Measurements from ENCODE around the gene LHPP.

The LHPP gene

DNA sequence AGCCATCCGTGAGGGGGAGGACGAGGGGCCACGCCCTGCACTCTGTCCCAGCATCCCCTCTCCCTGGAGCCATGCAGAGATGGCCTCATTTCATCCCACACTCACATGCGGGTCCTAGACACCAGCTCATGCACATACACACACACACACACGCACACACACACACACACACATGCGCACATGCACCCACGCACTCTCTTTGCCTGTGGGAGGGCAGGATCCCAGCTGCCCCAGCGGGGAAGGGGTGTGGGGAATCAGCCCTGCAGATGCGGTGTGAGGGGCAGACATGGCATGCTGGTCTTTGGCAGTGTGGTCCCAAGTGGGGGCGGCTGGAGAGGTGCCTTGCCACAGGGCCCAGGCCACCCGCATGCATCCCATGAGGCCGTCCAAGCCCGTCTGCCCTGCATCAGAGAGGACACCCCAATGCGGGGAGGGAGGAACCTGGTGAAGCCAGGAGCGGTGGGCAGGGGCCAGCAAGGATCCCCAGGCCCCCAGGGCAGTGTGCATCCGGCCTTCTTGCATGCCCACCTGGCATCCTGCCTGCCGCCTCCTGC, 68.1 kb downstream of the LHPP start:
- POLR2A ChIA-PET (ENCODE audit: low non-redundant PET), result no interaction called here
- CTCF ChIA-PET, result interaction anchor here (0.6 to 2.4 kb wide), 15 partner anchors 9 to 336 kb away, joined by 3 to 18 read pairs (median 3); no protein-coding TSS in a partner anchor
- peak overlapping the region; percentile 27 for H3K27ac ChIP-seq
- TF ChIP-seq, protein P1, sequence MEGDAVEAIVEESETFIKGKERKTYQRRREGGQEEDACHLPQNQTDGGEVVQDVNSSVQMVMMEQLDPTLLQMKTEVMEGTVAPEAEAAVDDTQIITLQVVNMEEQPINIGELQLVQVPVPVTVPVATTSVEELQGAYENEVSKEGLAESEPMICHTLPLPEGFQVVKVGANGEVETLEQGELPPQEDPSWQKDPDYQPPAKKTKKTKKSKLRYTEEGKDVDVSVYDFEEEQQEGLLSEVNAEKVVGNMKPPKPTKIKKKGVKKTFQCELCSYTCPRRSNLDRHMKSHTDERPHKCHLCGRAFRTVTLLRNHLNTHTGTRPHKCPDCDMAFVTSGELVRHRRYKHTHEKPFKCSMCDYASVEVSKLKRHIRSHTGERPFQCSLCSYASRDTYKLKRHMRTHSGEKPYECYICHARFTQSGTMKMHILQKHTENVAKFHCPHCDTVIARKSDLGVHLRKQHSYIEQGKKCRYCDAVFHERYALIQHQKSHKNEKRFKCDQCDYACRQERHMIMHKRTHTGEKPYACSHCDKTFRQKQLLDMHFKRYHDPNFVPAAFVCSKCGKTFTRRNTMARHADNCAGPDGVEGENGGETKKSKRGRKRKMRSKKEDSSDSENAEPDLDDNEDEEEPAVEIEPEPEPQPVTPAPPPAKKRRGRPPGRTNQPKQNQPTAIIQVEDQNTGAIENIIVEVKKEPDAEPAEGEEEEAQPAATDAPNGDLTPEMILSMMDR (conservative IDR thresholded peaks at IDR 0.05; ENCODE audit: low read depth), result no peak
- DNase-seq (ENCODE audit: low spot score), result no peak

DNA sequence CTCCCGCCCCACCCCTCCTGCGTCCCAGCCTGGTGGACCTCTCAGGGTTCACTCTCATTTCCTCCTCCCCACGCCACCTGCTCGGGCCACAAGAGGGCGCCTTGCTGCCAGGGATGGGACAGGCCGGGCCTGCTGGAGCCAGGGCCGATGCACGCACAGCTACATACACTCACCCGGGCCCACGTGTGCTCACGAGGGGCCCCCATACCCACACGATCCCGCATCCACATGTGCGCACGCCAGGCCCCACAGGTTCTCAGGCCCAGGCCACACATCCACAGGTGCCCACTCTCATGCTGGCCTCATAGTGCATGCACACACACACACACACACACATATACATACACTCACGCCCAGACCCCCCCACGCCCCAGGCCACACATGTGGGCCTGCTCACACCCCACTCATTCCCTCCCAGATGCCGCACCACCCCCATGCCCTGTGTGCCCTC, 68.6 kb downstream of the LHPP start:
- H3K27ac ChIP-seq, result peak overlapping the region; percentile 27
- DNase-seq (ENCODE audit: low spot score), result peak; percentile 92
- TF ChIP-seq, protein P1 (conservative IDR thresholded peaks at IDR 0.05; ENCODE audit: low read depth), result peak; percentile 91
- CTCF ChIA-PET, result interaction anchor here (0.5 to 2.4 kb wide), 30 partner anchors 9 to 536 kb away, joined by 3 to 18 read pairs (median 3); no protein-coding TSS in a partner anchor
- POLR2A ChIA-PET (ENCODE audit: low non-redundant PET), result no interaction called here

DNA sequence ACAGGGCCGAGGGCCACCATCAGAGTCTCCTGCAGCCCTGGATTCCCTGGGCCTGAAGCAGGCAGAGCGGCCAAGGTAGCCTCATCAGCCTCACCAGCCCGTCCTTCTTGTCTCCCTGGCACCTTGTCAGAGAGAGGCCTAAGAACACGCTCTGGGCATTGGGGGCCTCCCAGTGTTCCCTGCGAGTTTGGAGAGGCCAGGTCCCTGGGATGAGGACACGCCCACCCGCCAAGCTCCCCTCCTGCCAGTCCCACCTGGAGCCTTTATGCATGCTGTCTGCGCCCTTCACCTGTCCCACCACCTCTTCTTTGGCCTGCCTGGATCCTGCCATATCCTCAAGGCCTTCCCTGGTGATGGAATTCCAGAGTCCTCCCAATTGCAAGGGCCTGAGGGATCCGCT, 69.2 kb downstream of the LHPP start:
- no peak for DNase-seq (ENCODE audit: low spot score)
- POLR2A ChIA-PET (ENCODE audit: low non-redundant PET), result no interaction called here
- CTCF ChIA-PET, result interaction anchor here (0.5 to 2.4 kb wide), 26 partner anchors 8 to 536 kb away, joined by 3 to 18 read pairs (median 3); no protein-coding TSS in a partner anchor
- H3K27ac ChIP-seq, result 0 out of 2 replicates have a peak overlapping the region, but pooled peaks have one; percentile 27
- TF ChIP-seq, protein P1 (conservative IDR thresholded peaks at IDR 0.05; ENCODE audit: low read depth), result no peak

DNA sequence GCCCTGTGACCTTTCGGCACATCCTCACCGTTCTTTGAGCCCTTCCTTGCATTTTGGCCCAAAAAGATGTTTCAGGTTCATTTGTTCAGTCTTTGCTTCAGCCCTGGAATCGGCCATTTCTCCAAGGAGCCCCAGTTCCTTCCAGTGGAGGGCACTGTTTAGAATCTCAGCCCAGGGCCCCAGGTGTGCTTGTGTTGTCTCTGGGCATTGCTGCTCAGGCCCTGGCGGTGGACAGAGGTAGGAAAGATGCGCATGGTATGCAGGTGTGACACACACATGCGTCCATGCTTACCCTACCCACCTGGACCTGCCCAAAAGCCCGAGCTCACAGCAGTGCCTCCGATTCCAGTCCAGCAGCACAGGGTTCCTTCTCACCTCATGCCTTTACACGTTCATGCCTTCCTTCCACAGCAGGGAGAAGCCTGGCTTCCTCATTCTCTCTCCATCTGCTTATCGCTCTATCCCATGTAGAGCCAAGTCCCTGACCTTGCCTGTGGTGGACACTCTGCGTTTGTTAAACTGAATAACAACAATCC, 70.6 kb downstream of the LHPP start:
- TF ChIP-seq, protein P1 (conservative IDR thresholded peaks at IDR 0.05; ENCODE audit: low read depth), result peak; percentile 18; the same call in 1 of the 2 replicates
- ChIA-PET CTCF (interaction anchor here (0.6 to 1.2 kb wide), 6 partner anchors 25 to 455 kb away, joined by 3 to 5 read pairs (median 3); no protein-coding TSS in a partner anchor), POLR2A (ENCODE audit: low non-redundant PET) (no interaction called here)
- no peak overlapping the region for H3K27ac ChIP-seq
- peak; percentile 68 for DNase-seq (ENCODE audit: low spot score)

DNA sequence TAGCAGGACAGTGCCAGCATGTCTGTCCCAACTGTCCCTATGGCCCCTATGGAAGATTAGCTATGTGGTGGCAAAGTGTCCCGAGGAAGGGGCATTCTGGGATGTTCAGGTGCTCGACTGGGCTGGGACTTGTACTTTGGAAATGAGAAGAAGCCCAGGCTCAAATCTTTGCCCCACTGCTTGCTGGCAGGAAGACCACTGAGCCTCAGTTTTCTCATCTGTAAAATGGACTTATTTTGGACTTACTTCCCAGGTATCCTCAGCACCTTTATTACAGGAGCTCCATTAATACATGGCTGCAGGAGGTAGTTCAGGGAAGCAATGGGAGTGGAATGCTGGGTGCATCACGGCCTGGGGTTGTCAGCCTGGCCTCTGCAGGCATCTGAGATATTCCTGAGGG, 71.2 kb downstream of the LHPP start:
- TF ChIP-seq, protein P1 (conservative IDR thresholded peaks at IDR 0.05; ENCODE audit: low read depth), result no peak
- DNase-seq (ENCODE audit: low spot score), result no peak
- H3K27ac ChIP-seq, result no peak overlapping the region
- ChIA-PET CTCF (interaction anchor here (0.6 to 1.2 kb wide), 5 partner anchors 25 to 455 kb away, joined by 3 to 5 read pairs (median 3); no protein-coding TSS in a partner anchor), POLR2A (ENCODE audit: low non-redundant PET) (no interaction called here)

DNA sequence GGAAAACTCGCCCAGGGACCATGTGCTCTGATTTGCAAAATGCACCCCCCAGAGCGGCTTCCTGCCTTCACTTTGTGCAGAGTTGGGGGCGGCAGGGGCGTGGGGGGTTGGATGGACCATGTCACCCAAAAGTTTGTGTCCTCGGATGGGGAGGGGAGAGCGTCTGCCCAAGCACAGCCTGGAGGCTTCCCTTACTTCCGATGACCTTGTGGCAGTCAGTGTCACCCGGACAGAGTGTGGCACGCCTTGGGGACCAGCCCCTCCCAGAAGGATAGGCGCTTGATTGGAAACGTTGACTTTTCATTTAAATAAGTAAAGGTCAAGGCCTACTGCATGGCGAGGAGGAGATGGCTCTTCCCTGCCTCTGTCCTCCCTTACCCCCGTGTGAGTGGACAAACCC, 71.6 kb downstream of the LHPP start:
- CTCF ChIA-PET, result interaction anchor here (0.6 to 0.9 kb wide), 2 partner anchors 9 to 210 kb away, joined by 3 to 4 read pairs; no protein-coding TSS in a partner anchor
- no peak for DNase-seq (ENCODE audit: low spot score)
- POLR2A ChIA-PET (ENCODE audit: low non-redundant PET), result no interaction called here
- TF ChIP-seq, protein P1 (conservative IDR thresholded peaks at IDR 0.05; ENCODE audit: low read depth), result no peak
- no peak overlapping the region for H3K27ac ChIP-seq

Data from RWPE1 (cell line).